A375 (cell line): ENCODE results near the gene NCR3LG1. TPM values are rescaled to one million over a fixed set of nuclear protein-coding genes. Genes with fewer than 3 reads are reported as not detected.

Experiments used
- total RNA-seq: library from RNA; depleted of rRNA; stranded (reverse); fragments of >200 nt; shearing (Covaris generic); gene quantifications from 2 replicates; pipeline ENCODE4 v1.2.3, GENCODE V29; 2014; rRNA removed

The NCR3LG1 gene, protein sequence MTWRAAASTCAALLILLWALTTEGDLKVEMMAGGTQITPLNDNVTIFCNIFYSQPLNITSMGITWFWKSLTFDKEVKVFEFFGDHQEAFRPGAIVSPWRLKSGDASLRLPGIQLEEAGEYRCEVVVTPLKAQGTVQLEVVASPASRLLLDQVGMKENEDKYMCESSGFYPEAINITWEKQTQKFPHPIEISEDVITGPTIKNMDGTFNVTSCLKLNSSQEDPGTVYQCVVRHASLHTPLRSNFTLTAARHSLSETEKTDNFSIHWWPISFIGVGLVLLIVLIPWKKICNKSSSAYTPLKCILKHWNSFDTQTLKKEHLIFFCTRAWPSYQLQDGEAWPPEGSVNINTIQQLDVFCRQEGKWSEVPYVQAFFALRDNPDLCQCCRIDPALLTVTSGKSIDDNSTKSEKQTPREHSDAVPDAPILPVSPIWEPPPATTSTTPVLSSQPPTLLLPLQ
- total RNA-seq = 7.9 and 8.1 TPM in 2 replicates

DNA sequence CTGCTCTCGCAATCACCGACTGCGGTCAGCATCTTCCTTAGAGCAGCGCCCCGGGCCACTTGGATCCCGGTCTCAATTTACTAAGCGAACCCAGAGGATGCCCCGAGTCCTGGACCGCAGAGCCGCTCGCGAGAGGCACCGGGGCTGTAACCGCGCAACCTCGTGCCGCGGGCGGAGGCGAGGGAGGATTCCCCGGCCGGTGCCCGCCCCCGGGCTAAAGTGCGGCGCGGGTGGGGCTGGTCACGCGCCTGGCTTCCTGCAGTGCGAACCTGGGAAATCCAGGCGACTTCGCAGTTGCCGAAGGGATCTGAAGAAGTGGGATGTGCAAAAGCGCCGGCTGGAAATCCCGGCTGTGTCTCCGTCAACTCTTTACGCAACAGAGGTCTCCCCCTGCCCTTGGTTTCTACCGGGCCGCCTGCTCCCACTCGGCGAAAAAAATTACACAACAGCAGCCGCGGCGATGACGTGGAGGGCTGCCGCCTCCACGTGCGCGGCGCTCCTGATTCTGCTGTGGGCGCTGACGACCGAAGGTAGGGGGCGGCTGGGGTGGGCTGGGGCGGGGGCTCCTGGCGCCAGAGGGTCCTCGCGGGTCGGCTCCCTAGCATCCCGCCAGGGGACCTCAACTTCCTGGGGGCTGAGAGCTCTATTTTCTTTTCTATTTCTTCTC, at the start of gene NCR3LG1:
TSS of gene NCR3LG1 (plus strand) at position 291 of the 667 bp plus-strand sequence. CDS start at position 461, 170 bp downstream.

DNA sequence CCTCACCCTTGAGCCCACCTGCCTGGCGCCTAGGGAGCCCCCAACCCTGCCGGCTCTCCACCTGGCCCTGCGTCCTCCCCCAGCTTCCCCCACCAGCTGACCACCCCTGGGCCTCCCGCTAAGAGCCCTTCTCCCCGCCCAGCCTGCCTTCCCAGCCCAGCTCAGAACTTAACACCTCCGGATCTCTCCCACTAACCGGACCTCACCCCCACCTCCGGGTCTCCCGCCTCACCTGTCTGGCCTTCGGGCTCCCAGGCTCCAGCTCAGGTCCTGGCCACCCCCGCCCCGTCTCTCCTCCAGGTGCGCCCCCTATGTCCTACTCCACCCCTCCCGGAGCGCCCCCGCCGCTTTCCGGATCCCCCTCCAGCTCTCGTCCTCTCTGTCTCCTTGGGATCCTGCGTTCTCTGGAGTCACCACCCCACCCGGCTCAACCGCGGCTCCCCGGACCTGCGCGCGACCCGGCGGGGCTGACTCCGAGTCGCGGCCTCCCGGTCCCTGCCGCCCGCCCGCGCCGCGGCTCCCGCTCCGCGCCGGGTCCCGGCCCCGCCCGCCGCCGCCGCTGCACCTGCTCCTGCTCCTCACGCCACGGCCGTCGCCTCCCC, 37.1 kb downstream of the NCR3LG1 start, which contains the start of gene KCNJ11:
TSS of gene KCNJ11 (minus strand) at position 51 of the 602 bp plus-strand sequence. CDS start 568 bp downstream, outside the sequence.

Other genes starting within 250 kb of the NCR3LG1 start
- 11.0 and 23.5 TPM in 2 replicates for gene PIK3C2A, start 143.8 kb upstream of the NCR3LG1 start, total RNA-seq
- 36.8 and 39.3 TPM in 2 replicates for gene NUCB2, start 75.1 kb upstream of the NCR3LG1 start, total RNA-seq
- 0.11 TPM in 1 of 2 replicates, not detected in the other for gene KCNJ11, start 36.9 kb downstream of the NCR3LG1 start, total RNA-seq
- not detected in 2 replicates for gene ABCC8, start 125.0 kb downstream of the NCR3LG1 start, total RNA-seq
- gene USH1C, start 192.6 kb downstream of the NCR3LG1 start, total RNA-seq = not detected in 2 replicates
- gene OTOG, start 195.5 kb downstream of the NCR3LG1 start, total RNA-seq = not detected in 2 replicates